IMR-90 (cell line): ENCODE measurements around the gene ITGB5. TPM values are rescaled to one million over a fixed set of nuclear protein-coding genes. Genes with fewer than 3 reads are reported as not detected.
A peak's percentile ranks its signal among the peaks of the same experiment; 100 is the strongest.

ENCODE experiments used
- ATAC-seq: fragments of 200-7000 bp; cut with Tn5 transposase; 2 replicates; pipeline ENCODE4 v1.9.1; 2020; ENCODE audit warnings: low read depth, mild to moderate bottlenecking, moderate library complexity
- BruUV-seq: library from RNA; stranded (reverse); fragments of 400-500 nt; replicated peaks from 2 replicates; lab custom pipeline; 2021; lab: Mats Ljungman, UMichigan
- CTCF ChIA-PET: fragments of 300-600 bp; formaldehyde crosslinking; extraction: SDS; loops from one replicate; lab custom pipeline; 2021; ENCODE audit warnings: antibody characterized with exemption; lab: Yijun Ruan, JAX
- POLR2A ChIA-PET: fragments of 300-600 bp; sonication (Branson Sonifier 250); formaldehyde crosslinking; loops from one replicate; lab custom pipeline; 2022; ENCODE audit warnings: antibody characterized with exemption; ENCODE audit not compliant: unreplicated experiment; lab: Charles Lee
- DNase-seq: peaks from one replicate; pipeline ENCODE4 v3.0.0; 2013
- H2AFZ ChIP-seq: replicated peaks from 2 replicates; pipeline ENCODE3; 2013; ENCODE audit warnings: low read length, mild to moderate bottlenecking; ENCODE audit not compliant: poor library complexity
- H2AK5ac ChIP-seq: 2 replicates; pipeline ENCODE4 v1.6.1; 2013; ENCODE audit warnings: low read depth, low read length, inconsistent platforms
- H2AK9ac ChIP-seq: replicated peaks from 2 replicates; pipeline ENCODE3; 2013; ENCODE audit warnings: mild to moderate bottlenecking, low read depth, low read length, moderate library complexity; ENCODE audit not compliant: poor library complexity
- H2BK120ac ChIP-seq: 2 replicates; pipeline ENCODE4 v1.6.1; 2013; ENCODE audit warnings: low read depth, low read length, inconsistent platforms
- H2BK15ac ChIP-seq: 3 replicates; pipeline ENCODE4 v1.6.1; 2013; ENCODE audit warnings: low read depth, low read length, inconsistent platforms
- H2BK20ac ChIP-seq: 2 replicates; pipeline ENCODE4 v1.6.1; 2013; ENCODE audit warnings: low read depth, mild to moderate bottlenecking, inconsistent platforms, low read length, moderate library complexity
- H2BK5ac ChIP-seq: 2 replicates; pipeline ENCODE4 v1.6.1; 2013; ENCODE audit warnings: mild to moderate bottlenecking, low read depth, low read length, inconsistent platforms; ENCODE audit not compliant: poor library complexity, severe bottlenecking
- H3K14ac ChIP-seq: replicated peaks from 2 replicates; pipeline ENCODE4 v1.6.1; 2013; ENCODE audit warnings: low read depth, low read length, inconsistent platforms
- H3K18ac ChIP-seq: 2 replicates; pipeline ENCODE4 v1.6.1; 2013; ENCODE audit warnings: low read depth, low read length, control low read depth
- H3K23ac ChIP-seq: 2 replicates; pipeline ENCODE4 v1.6.1; 2013; ENCODE audit warnings: low read depth, low read length, inconsistent platforms
- H3K27ac ChIP-seq: 2 replicates; pipeline ENCODE4 v1.5.1; 2013; ENCODE audit warnings: mild to moderate bottlenecking, control low read depth, low read length; ENCODE audit not compliant: insufficient read depth
- H3K27me3 ChIP-seq: 2 replicates; pipeline ENCODE4 v1.6.1; 2013; ENCODE audit warnings: low read length; ENCODE audit not compliant: control insufficient read depth, insufficient read depth
- H3K36me3 ChIP-seq: 2 replicates; pipeline ENCODE4 v1.6.1; 2013; ENCODE audit warnings: low read length, mixed read lengths; ENCODE audit not compliant: control insufficient read depth, insufficient read depth
- H3K4ac ChIP-seq: 2 replicates; pipeline ENCODE4 v1.6.1; 2013; ENCODE audit warnings: low read depth, low read length, inconsistent platforms
- H3K4me1 ChIP-seq: 2 replicates; pipeline ENCODE4 v1.6.1; 2013; ENCODE audit warnings: low read length, mixed read lengths; ENCODE audit not compliant: control insufficient read depth, insufficient read depth
- H3K4me2 ChIP-seq: 2 replicates; pipeline ENCODE4 v1.6.1; 2013; ENCODE audit warnings: low read depth, mild to moderate bottlenecking, control low read depth, low read length, moderate library complexity
- H3K4me3 ChIP-seq: 2 replicates; pipeline ENCODE4 v1.5.1; 2013; ENCODE audit warnings: low read depth, mild to moderate bottlenecking, control low read depth, low read length, moderate library complexity; ENCODE audit not compliant: insufficient read depth
- H3K56ac ChIP-seq: 2 replicates; pipeline ENCODE4 v1.6.1; 2013; ENCODE audit warnings: low read length, inconsistent platforms; ENCODE audit not compliant: insufficient read depth; ENCODE audit errors: extremely low read depth
- H3K79me1 ChIP-seq, 2 experiments: 2 replicates each; pipeline ENCODE4 v1.6.1; 2013; ENCODE audit warnings: low read length in 2 of 2, inconsistent platforms in 1 of 2, low read depth in 1 of 2
- H3K9ac ChIP-seq: 2 replicates; pipeline ENCODE4 v1.6.1; 2013; ENCODE audit warnings: low read depth, low read length, control low read depth
- H3K9me1 ChIP-seq: 2 replicates; pipeline ENCODE4 v1.6.1; 2013; ENCODE audit warnings: low read length, inconsistent platforms; ENCODE audit not compliant: insufficient read depth
- H3K9me3 ChIP-seq: 2 replicates; pipeline ENCODE4 v1.6.1; 2013; ENCODE audit warnings: low read length; ENCODE audit not compliant: control insufficient read depth, insufficient read depth
- H4K20me1 ChIP-seq: 2 replicates; pipeline ENCODE4 v1.6.1; 2013; ENCODE audit warnings: low read length, inconsistent platforms; ENCODE audit not compliant: insufficient read depth
- H4K5ac ChIP-seq: 2 replicates; pipeline ENCODE4 v1.6.1; 2013; ENCODE audit warnings: mild to moderate bottlenecking, low read depth, low read length, control low read depth
- H4K8ac ChIP-seq, 2 experiments: 2 replicates each; pipeline ENCODE4 v1.6.1; 2013; ENCODE audit warnings: low read depth in 2 of 2, low read length in 2 of 2, control low read depth in 1 of 2, inconsistent platforms in 1 of 2
- H4K91ac ChIP-seq: 2 replicates; pipeline ENCODE4 v1.6.1; 2013; ENCODE audit warnings: low read depth, low read length, inconsistent platforms; ENCODE audit not compliant: insufficient read depth
- CEBPB ChIP-seq: IDR thresholded peaks from 2 replicates; pipeline ENCODE4 v1.6.1; 2012; ENCODE audit warnings: low read depth, low read length, improper control_type of control experiment
- MXI1 ChIP-seq: IDR thresholded peaks from 2 replicates; pipeline ENCODE4 v1.6.1; 2012; ENCODE audit warnings: low read depth, mild to moderate bottlenecking, low read length, moderate library complexity, borderline replicate concordance
- WGBS, 2 experiments: methylation state at CpG; one replicate each; pipeline versions ENCODE4 v1.1.5 to v1.1.7; 2013; ENCODE audit warnings: missing lambda C conversion rate in 2 of 2; ENCODE audit not compliant: insufficient read length in 1 of 2; ENCODE audit errors: extremely low coverage in 2 of 2; 5-methylcytosine and 5-hydroxymethylcytosine counted together
- dilution Hi-C: fragments of 300-500 bp; cut with HindIII; formaldehyde crosslinking; loops from one replicate; pipeline ENCODE4 v1.14.3; 2018; ENCODE audit warnings: low sequenced_read_pairs; ENCODE audit not compliant: unreplicated experiment
- in situ Hi-C: fragments of 300-500 bp; cut with MboI; formaldehyde crosslinking; loops from 3 replicates; pipeline ENCODE4 v1.14.3; 2019; ENCODE audit warnings: low sequenced_read_pairs, inconsistent platforms, mixed read lengths
- intact Hi-C: fragments of 100-400 bp; cut with micrococcal nuclease; formaldehyde crosslinking; loops from 2 replicates; pipeline ENCODE4 v1.10.0; 2022
- polyA plus RNA-seq, 3 experiments: library from polyadenylated mRNA; depleted of rRNA; stranded (reverse); fragments of >200 nt; gene quantifications; 2 replicates each; pipeline ENCODE4 v1.2.3, GENCODE V29; 2012; ENCODE audit warnings: low replicate concordance in 1 of 3
- total RNA-seq: library from RNA; depleted of rRNA; stranded (reverse); fragments of >200 nt; gene quantifications from 2 replicates; pipeline ENCODE4 v1.2.3, GENCODE V29; 2012

The ITGB5 gene
- total and polyA plus RNA-seq, 2 of the 4 experiments (the other 2 are of a cell fraction): 85.0 to 101 TPM

- no peak overlapping the region for H3K9ac ChIP-seq
- no peak overlapping the region for H3K23ac ChIP-seq
- H3K36me3 ChIP-seq: peaks cover 19% of the 10 kb centered on the region
- H3K4me2 ChIP-seq: no peak overlapping the region
- peak overlapping the region; percentile 66 for H3K4ac ChIP-seq
- H3K9me1 ChIP-seq: peaks cover 41% of the 10 kb centered on the region
- H3K18ac ChIP-seq: peak overlapping the region; percentile 25; the same call in 1 of the 2 replicates
- H2BK15ac ChIP-seq: peak overlapping the region; percentile 63; the same call in 1 of the 3 replicates
- peaks cover 33% of the 10 kb centered on the region for H3K4me1 ChIP-seq
- TF ChIP-seq CEBPB (peak; percentile 81), MXI1 (no peak)
- no peak overlapping the region for H3K4me3 ChIP-seq
- H3K79me1 ChIP-seq: peaks cover 32 to 67% of the 10 kb centered on the region in 2 experiments
- in situ Hi-C loops (no loop called here), intact Hi-C loops (no loop called here), dilution Hi-C loops (no loop called here)
- H2AK5ac ChIP-seq: peak overlapping the region; percentile 53; the same call in 1 of the 2 replicates
- H4K20me1 ChIP-seq: peaks cover 4% of the 10 kb centered on the region; the same call in 1 of the 2 replicates
- no peak overlapping the region for H2AK9ac ChIP-seq
- no peak overlapping the region for H3K56ac ChIP-seq
- no peaks in the 10 kb centered on the region for H3K27me3 ChIP-seq
- no peak overlapping the region for H4K5ac ChIP-seq
- peak overlapping the region; percentile 90; the same call in 1 of the 2 replicates for H2BK120ac ChIP-seq
- POLR2A ChIA-PET: no interaction called here
- ATAC-seq (no peak), DNase-seq (peak; percentile 78)
- WGBS, 2 experiments: no CpG with 5 or more reads among the region's 2 CpGs
- peak overlapping the region; percentile 57; the same call in 1 of the 2 replicates for H2BK20ac ChIP-seq
- H4K8ac ChIP-seq: peak overlapping the region in 1 of 2 experiments; percentile 32; a peak in 1 of 4 replicates
- H4K91ac ChIP-seq: peak overlapping the region; percentile 13; the same call in 1 of the 2 replicates
- BruUV-seq: no TSS peak
- H3K9me3 ChIP-seq: no peaks in the 10 kb centered on the region
- peak overlapping the region; percentile 66 for H3K14ac ChIP-seq
- CTCF ChIA-PET: interaction anchor here (1.0 kb wide), 1 partner anchor 59 kb away, joined by 3 read pairs; no protein-coding TSS in a partner anchor
- no peak overlapping the region for H2AFZ ChIP-seq
- no peak overlapping the region for H3K27ac ChIP-seq
- H2BK5ac ChIP-seq: no peak overlapping the region
Observed at GRCh38 chr3:124846189-124846588, 41.0 kb downstream of the ITGB5 start.
